IPS-20b (cell line): ENCODE measurements around the gene NUBP2.

Experiments
- H3K27ac ChIP-seq: one replicate; pipeline ENCODE4 v1.5.1; 2013; ENCODE audit warnings: low read length
- H3K27me3 ChIP-seq: 2 replicates; pipeline ENCODE4 v1.6.1; 2013; ENCODE audit warnings: mild to moderate bottlenecking, low read length, inconsistent platforms; ENCODE audit not compliant: insufficient read depth
- H3K36me3 ChIP-seq: 2 replicates; pipeline ENCODE4 v1.6.1; 2013; ENCODE audit warnings: low read depth, mild to moderate bottlenecking, inconsistent platforms, low read length, moderate library complexity; ENCODE audit not compliant: insufficient read depth
- H3K4me1 ChIP-seq: 2 replicates; pipeline ENCODE4 v1.6.1; 2013; ENCODE audit warnings: mild to moderate bottlenecking, control low read depth, inconsistent platforms, low read length, moderate library complexity; ENCODE audit not compliant: insufficient read depth
- H3K4me3 ChIP-seq: 2 replicates; pipeline ENCODE4 v1.5.1; 2013; ENCODE audit warnings: mild to moderate bottlenecking, low read length, inconsistent platforms
- H3K9ac ChIP-seq: 2 replicates; pipeline ENCODE4 v1.6.1; 2013; ENCODE audit warnings: low read depth, mild to moderate bottlenecking, inconsistent platforms, low read length, moderate library complexity
- H3K9me3 ChIP-seq: 2 replicates; pipeline ENCODE4 v1.6.1; 2013; ENCODE audit warnings: mild to moderate bottlenecking, low read depth, low read length, inconsistent platforms; ENCODE audit not compliant: insufficient read depth

NUBP2 gene

GRCh38 chr16:1762196-1762878 lies 20.4 kb upstream of the NUBP2 start:
- Histone ChIP-seq H3K9ac (no peak overlapping the region), H3K4me3 (no peak overlapping the region), H3K27me3 (no peaks in the 10 kb centered on the region), H3K9me3 (no peaks in the 10 kb centered on the region), H3K27ac (no peak overlapping the region), H3K4me1 (peaks cover 4% of the 10 kb centered on the region; the same call in 1 of the 2 replicates), H3K36me3 (0 out of 2 replicates have a peak, but pooled peaks cover 11% of the 10 kb centered on the region)

- Histone ChIP-seq H3K27ac (no peak overlapping the region), H3K36me3 (peaks cover 17% of the 10 kb centered on the region; the same call in 1 of the 2 replicates), H3K9me3 (no peaks in the 10 kb centered on the region), H3K4me3 (no peak overlapping the region), H3K27me3 (no peaks in the 10 kb centered on the region), H3K9ac (no peak overlapping the region), H3K4me1 (peaks cover 4% of the 10 kb centered on the region; the same call in 1 of the 2 replicates)
Measured at GRCh38 chr16:1762879-1763520, 19.8 kb upstream of the NUBP2 start.

DNA sequence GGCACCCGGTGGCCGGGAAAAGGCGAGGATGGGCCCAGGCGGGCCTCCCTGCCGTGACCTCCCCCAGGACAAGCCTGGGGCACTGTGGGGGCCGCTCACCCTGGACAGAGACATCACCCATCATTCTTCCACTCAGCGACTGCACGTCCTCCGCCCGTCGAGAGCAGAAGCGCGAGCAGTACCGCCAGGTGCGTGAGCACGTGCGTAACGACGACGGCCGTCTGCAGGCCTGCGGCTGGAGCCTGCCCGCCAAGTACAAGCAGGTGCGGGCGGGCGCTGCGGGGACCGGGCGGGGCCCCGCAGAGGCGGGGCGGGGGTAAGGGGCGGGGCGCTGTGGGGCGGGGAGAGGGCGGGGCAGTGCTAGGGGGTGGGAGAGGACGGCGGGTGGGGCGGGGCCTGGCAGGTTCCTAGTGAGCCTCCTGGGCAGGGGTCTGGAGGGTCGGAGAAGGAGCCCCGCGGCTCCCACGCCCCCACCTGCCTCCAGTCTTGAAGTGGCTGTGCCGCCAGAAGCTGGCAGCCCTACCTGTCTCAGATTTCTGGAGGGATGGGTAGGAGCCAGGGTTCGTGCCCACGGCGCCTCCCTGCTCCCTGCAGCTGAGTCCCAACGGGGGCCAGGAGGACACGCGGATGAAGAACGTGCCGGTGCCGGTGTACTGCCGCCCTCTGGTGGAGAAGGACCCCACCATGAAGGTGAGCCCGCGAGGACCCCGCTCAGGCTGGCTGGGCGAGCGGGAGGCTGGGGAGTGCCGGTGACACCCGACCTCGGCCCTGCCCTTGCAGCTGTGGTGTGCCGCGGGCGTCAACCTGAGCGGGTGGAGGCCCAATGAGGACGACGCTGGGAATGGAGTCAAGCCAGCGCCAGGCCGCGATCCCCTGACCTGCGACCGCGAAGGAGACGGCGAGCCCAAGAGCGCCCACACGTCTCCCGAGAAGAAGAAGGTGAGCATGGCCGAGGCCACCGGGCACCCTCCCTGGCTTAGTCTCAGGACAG lies 18.9 kb upstream of the NUBP2 start:
- Histone ChIP-seq H3K9ac (no peak overlapping the region; the same call in 1 of the 2 replicates), H3K4me3 (peak overlapping the region; percentile 54), H3K4me1 (peaks cover 4% of the 10 kb centered on the region; the same call in 1 of the 2 replicates), H3K9me3 (no peaks in the 10 kb centered on the region), H3K27ac (no peak overlapping the region), H3K36me3 (peaks cover 17% of the 10 kb centered on the region; the same call in 1 of the 2 replicates), H3K27me3 (no peaks in the 10 kb centered on the region)

DNA sequence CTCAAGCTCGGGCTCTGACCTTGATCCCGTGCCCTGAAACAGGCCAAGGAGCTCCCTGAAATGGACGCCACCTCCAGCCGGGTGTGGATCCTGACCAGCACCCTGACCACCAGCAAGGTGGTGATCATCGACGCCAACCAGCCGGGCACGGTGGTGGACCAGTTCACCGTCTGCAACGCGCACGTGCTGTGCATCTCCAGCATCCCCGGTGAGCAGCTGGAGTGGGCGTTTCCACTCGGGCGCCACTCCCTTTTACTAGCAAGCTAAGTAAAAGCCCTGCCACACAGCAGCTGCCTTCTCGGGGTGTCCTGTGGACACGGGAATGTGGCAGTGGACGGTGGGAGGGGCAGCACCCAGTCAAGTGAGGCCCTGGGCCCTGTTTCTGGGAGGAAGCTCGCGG lies 17.8 kb upstream of the NUBP2 start:
- H3K27me3 ChIP-seq, result no peaks in the 10 kb centered on the region
- H3K4me1 ChIP-seq, result peaks cover 4% of the 10 kb centered on the region; the same call in 1 of the 2 replicates
- no peak overlapping the region for H3K27ac ChIP-seq
- H3K9me3 ChIP-seq, result no peaks in the 10 kb centered on the region
- H3K36me3 ChIP-seq, result peaks cover 17% of the 10 kb centered on the region; the same call in 1 of the 2 replicates
- no peak overlapping the region for H3K4me3 ChIP-seq
- H3K9ac ChIP-seq, result no peak overlapping the region

DNA sequence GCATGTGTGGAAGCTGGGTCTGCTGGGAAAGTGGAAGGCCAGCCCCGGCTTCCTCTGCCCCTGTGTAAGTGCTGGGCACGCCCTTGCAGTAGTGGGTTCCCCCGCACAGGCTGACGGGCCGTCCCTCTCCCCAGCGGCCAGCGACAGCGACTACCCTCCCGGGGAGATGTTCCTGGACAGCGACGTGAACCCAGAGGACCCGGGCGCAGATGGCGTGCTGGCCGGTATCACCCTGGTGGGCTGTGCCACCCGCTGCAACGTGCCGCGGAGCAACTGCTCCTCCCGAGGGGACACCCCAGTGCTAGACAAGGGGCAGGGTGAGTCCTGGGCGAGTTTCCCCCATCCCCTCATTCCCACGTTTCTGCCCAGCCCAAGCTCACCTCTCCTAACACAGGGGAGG lies 16.9 kb upstream of the NUBP2 start:
- Histone ChIP-seq H3K36me3 (peaks cover 17% of the 10 kb centered on the region; the same call in 1 of the 2 replicates), H3K4me1 (peaks cover 4% of the 10 kb centered on the region; the same call in 1 of the 2 replicates), H3K27me3 (no peaks in the 10 kb centered on the region), H3K4me3 (no peak overlapping the region), H3K9me3 (no peaks in the 10 kb centered on the region), H3K9ac (no peak overlapping the region), H3K27ac (no peak overlapping the region)

- no peak overlapping the region for H3K4me3 ChIP-seq
- peaks cover 17% of the 10 kb centered on the region; the same call in 1 of the 2 replicates for H3K36me3 ChIP-seq
- no peaks in the 10 kb centered on the region for H3K27me3 ChIP-seq
- no peak overlapping the region for H3K9ac ChIP-seq
- no peak overlapping the region for H3K27ac ChIP-seq
- H3K4me1 ChIP-seq, result peaks cover 4% of the 10 kb centered on the region; the same call in 1 of the 2 replicates
- no peaks in the 10 kb centered on the region for H3K9me3 ChIP-seq
Measured at GRCh38 chr16:1766231-1766630, 16.5 kb upstream of the NUBP2 start.

DNA sequence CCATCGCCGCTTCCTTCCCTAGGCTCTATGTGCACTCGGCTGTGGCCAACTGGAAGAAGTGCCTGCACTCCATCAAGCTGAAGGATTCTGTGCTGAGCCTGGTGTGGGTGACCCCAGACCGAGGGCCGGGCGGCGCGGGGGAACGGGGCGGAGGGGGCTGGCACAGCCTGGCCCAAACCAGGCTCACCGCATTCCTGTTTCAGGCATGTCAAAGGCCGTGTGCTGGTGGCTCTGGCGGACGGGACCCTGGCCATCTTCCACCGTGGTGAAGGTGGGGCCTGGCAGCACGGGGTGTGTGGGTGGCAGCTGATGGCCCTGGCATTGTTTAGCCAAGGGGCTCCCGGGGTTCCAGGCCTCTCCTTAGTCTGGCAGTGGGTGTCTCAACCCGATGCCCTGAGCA lies 16.1 kb upstream of the NUBP2 start:
- no peak overlapping the region for H3K27ac ChIP-seq
- peaks cover 17% of the 10 kb centered on the region; the same call in 1 of the 2 replicates for H3K36me3 ChIP-seq
- H3K4me1 ChIP-seq, result peaks cover 4% of the 10 kb centered on the region; the same call in 1 of the 2 replicates
- H3K27me3 ChIP-seq, result no peaks in the 10 kb centered on the region
- no peak overlapping the region for H3K4me3 ChIP-seq
- H3K9ac ChIP-seq, result no peak overlapping the region
- no peaks in the 10 kb centered on the region for H3K9me3 ChIP-seq

DNA sequence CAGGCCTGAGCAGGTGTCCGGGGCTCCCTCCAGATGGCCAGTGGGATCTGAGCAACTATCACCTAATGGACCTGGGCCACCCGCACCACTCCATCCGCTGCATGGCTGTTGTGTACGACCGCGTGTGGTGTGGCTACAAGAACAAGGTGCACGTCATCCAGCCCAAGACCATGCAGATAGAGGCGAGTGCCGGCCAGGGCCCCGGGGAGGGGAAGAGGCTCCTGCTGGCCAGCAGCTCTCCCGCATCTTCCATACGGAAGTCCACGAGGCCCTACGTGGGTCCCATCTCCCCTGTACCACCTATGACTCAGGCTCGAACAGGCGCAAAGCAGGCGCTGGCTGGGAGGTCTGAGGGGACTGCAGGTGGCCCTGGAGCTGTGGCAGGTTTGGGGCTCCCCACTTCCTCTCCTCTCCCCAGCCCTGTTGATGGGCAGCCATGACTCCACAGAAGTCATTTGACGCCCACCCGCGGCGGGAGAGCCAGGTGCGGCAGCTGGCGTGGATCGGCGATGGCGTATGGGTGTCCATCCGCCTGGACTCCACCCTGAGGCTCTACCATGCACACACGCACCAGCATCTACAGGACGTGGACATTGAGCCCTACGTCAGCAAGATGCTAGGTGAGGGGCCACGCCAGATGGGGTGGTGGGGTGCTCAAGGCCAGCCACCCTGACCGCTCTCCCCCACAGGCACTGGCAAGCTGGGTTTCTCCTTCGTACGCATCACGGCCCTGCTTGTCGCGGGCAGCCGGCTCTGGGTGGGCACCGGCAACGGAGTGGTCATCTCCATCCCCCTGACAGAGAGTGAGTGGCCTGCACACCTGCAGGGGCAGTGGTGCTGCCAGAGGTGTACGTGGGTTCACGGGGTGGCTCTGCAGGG lies 15.4 kb upstream of the NUBP2 start:
- Histone ChIP-seq H3K4me3 (no peak overlapping the region), H3K9ac (no peak overlapping the region), H3K27me3 (no peaks in the 10 kb centered on the region), H3K4me1 (peaks cover 4% of the 10 kb centered on the region; the same call in 1 of the 2 replicates), H3K36me3 (peaks cover 17% of the 10 kb centered on the region; the same call in 1 of the 2 replicates), H3K27ac (no peak overlapping the region), H3K9me3 (no peaks in the 10 kb centered on the region)

GRCh38 chr16:1768061-1768766 lies 14.5 kb upstream of the NUBP2 start:
- no peaks in the 10 kb centered on the region for H3K27me3 ChIP-seq
- H3K27ac ChIP-seq, result no peak overlapping the region
- no peak overlapping the region for H3K9ac ChIP-seq

DNA sequence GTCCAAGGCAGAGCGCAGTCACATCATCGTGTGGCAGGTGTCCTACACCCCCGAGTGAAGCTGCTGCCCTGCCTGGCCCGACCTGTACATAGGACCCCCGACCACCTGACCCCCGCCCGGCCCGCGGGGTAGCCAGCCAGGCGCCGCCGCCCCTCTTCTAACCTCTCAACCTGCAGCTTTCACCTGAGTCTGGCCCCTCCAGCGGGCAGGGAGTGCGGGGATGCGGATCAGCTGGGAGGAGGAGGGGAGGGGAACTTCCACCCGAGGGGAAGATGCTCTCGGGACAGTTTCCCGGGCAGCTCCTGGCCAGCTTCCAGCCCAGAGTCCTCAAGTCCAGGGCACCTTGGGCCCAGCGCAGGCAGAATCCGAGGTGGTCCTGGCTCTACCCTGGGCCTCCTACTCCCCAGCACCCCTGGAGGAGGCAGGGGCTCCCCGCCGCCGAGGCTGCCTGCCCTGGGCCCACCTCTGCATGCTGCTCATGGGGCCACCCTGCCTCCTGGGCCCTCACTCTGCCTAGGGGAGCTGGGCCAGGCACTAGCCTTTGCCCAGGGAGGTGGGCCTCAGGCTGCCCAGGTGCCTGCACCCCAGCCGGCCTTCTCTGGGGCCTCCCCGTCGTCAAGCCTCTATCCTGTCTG lies 13.9 kb upstream of the NUBP2 start:
- no peaks in the 10 kb centered on the region for H3K9me3 ChIP-seq
- peaks cover 17% of the 10 kb centered on the region; the same call in 1 of the 2 replicates for H3K36me3 ChIP-seq
- peaks cover 4% of the 10 kb centered on the region; the same call in 1 of the 2 replicates for H3K4me1 ChIP-seq
- no peak overlapping the region for H3K27ac ChIP-seq
- no peak overlapping the region for H3K9ac ChIP-seq
- no peaks in the 10 kb centered on the region for H3K27me3 ChIP-seq
- H3K4me3 ChIP-seq, result no peak overlapping the region

More at GRCh38 chr16:1768061-1768766, 14.5 kb upstream of the NUBP2 start:
- peaks cover 4% of the 10 kb centered on the region; the same call in 1 of the 2 replicates for H3K4me1 ChIP-seq
- H3K9me3 ChIP-seq, result no peaks in the 10 kb centered on the region
- peaks cover 17% of the 10 kb centered on the region; the same call in 1 of the 2 replicates for H3K36me3 ChIP-seq
- H3K4me3 ChIP-seq, result no peak overlapping the region
